TTC549 (cell line): ENCODE data around the gene GOLGA2.

ENCODE experiments used
- FAIRE-seq: peaks from 2 replicates; lab custom pipeline; 2012; peaks lifted over from hg19 to GRCh38; lab: Jason Lieb, UNC

Gene GOLGA2

GRCh38 chr9:128275198-128276007, at the start of gene GOLGA2:
Gene GOLGA2 (minus strand): TSS chr9:128276007. CDS start chr9:128275976, 31 bp downstream.
- FAIRE-seq, result no peak

GRCh38 chr9:128324401-128324800, 48.6 kb upstream of the GOLGA2 start:
- no peak for FAIRE-seq

- no peak for FAIRE-seq
These were observed 48.0 kb upstream of the GOLGA2 start for GRCh38 chr9:128323791-128324190.

GRCh38 chr9:128323212-128323730, 47.5 kb upstream of the GOLGA2 start:
- no peak for FAIRE-seq

- FAIRE-seq, result no peak
These were observed 46.8 kb upstream of the GOLGA2 start, which contains the start of the genes COQ4 and TRUB2 for GRCh38 chr9:128322404-128323211. Gene COQ4 (plus strand): TSS chr9:128322839. CDS start chr9:128322859, 20 bp downstream. Gene TRUB2 (minus strand): TSS chr9:128322447. CDS start chr9:128322408, 39 bp downstream.

- no peak for FAIRE-seq
These were observed 46.1 kb upstream of the GOLGA2 start for GRCh38 chr9:128321879-128322403.

GRCh38 chr9:128321343-128321742, 45.5 kb upstream of the GOLGA2 start:
- FAIRE-seq, result no peak

- FAIRE-seq, result no peak
These were observed 41.8 kb upstream of the GOLGA2 start for GRCh38 chr9:128317629-128318028.

- no peak for FAIRE-seq
These were observed 40.6 kb upstream of the GOLGA2 start for GRCh38 chr9:128316421-128316820.

GRCh38 chr9:128314697-128315096, 38.9 kb upstream of the GOLGA2 start:
- FAIRE-seq, result no peak

GRCh38 chr9:128310461-128310860, 34.7 kb upstream of the GOLGA2 start:
- no peak for FAIRE-seq

GRCh38 chr9:128309551-128309950, 33.7 kb upstream of the GOLGA2 start:
- FAIRE-seq, result no peak

- FAIRE-seq, result no peak
These were observed 29.1 kb upstream of the GOLGA2 start for GRCh38 chr9:128304971-128305288.

GRCh38 chr9:128304136-128304970, 28.5 kb upstream of the GOLGA2 start:
- FAIRE-seq, result no peak

- FAIRE-seq, result no peak
These were observed 23.0 kb upstream of the GOLGA2 start for GRCh38 chr9:128298535-128299482.

- no peak for FAIRE-seq
These were observed 21.5 kb upstream of the GOLGA2 start for GRCh38 chr9:128297221-128297773.

GRCh38 chr9:128296340-128297220, 20.8 kb upstream of the GOLGA2 start:
- no peak for FAIRE-seq

GRCh38 chr9:128294142-128294541, 18.3 kb upstream of the GOLGA2 start:
- no peak for FAIRE-seq

GRCh38 chr9:128293091-128293490, 17.3 kb upstream of the GOLGA2 start:
- FAIRE-seq, result no peak
